ENCODE measurements around the gene EEPD1.

DNA sequence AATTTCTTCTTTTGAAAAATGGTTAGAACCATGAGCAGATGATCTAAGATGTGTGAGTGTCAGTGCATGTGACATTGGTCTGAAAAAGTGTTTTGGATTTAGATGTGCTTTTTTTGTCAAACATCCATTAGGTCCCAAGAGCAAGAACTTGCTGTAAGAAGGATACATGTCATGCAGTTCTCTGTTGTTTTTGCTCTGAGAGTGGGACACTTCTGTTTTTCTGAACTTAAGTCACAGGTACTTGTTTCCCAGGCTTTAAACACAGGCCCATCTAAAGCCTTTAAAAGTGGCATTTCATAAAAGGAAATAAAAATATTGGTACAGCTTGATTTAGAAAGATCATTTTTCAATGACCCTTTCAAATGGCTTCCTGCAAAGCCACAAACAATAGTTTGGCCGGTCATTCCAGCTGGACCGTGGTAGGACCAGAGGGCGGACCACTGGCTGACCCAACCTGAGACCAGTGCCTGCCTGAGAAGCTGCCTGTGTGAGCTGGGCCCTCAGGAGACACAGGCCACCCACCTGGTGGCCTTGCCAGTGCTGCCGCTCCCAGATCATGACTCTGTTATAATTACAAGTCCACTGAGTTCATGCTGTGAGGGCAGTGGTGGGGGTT, 92.7 kb downstream of the EEPD1 start:
- TF ChIP-seq EZH2 (IDR thresholded peaks at IDR 0.05), result no peak
- TF ChIP-seq, protein P1, sequence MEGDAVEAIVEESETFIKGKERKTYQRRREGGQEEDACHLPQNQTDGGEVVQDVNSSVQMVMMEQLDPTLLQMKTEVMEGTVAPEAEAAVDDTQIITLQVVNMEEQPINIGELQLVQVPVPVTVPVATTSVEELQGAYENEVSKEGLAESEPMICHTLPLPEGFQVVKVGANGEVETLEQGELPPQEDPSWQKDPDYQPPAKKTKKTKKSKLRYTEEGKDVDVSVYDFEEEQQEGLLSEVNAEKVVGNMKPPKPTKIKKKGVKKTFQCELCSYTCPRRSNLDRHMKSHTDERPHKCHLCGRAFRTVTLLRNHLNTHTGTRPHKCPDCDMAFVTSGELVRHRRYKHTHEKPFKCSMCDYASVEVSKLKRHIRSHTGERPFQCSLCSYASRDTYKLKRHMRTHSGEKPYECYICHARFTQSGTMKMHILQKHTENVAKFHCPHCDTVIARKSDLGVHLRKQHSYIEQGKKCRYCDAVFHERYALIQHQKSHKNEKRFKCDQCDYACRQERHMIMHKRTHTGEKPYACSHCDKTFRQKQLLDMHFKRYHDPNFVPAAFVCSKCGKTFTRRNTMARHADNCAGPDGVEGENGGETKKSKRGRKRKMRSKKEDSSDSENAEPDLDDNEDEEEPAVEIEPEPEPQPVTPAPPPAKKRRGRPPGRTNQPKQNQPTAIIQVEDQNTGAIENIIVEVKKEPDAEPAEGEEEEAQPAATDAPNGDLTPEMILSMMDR (IDR thresholded peaks at IDR 0.05), result no peak
- no peak for TF ChIP-seq EZH2phosphoT487 (IDR thresholded peaks at IDR 0.05)

Data from neural progenitor cell (in vitro differentiated cells).